Upper lobe of left lung (tissue), 6 donors: ENCODE data around the gene CAV1. TPM values are rescaled to one million over a fixed set of nuclear protein-coding genes. Genes with fewer than 3 reads are reported as not detected.

ENCODE experiments used
- ATAC-seq, 2 donors: fragments of 200-7000 bp; cut with Tn5 transposase; one replicate each; pipeline ENCODE4 v1.9.1; 2022; ENCODE audit warnings: mild to moderate bottlenecking in 2 of 2, moderate library complexity in 2 of 2; ENCODE audit not compliant: low FRiP score in 2 of 2
- DNase-seq, 2 donors: peaks; one replicate each; pipeline ENCODE4 v3.0.0-alpha.2; 2019 to 2020
- H3K27ac ChIP-seq, 4 donors: fragments of 200-600 bp; sonication (generic); one replicate each; pipeline ENCODE4 v1.5.1; 2016 to 2019
- H3K27me3 ChIP-seq, 4 donors: fragments of 200-600 bp; sonication (generic); one replicate each; pipeline ENCODE4 v1.5.1; 2017 to 2019
- H3K36me3 ChIP-seq, 4 donors: fragments of 200-600 bp; sonication (generic); one replicate each; pipeline ENCODE4 v1.5.1; 2016 to 2019
- H3K4me1 ChIP-seq, 4 donors: fragments of 200-600 bp; sonication (generic); one replicate each; pipeline ENCODE4 v1.5.1; 2018 to 2019
- H3K4me3 ChIP-seq, 4 donors: fragments of 200-600 bp; sonication (generic); one replicate each; pipeline ENCODE4 v1.5.1; 2017 to 2019; ENCODE audit warnings: mild to moderate bottlenecking in 2 of 4, moderate library complexity in 1 of 4
- H3K9me3 ChIP-seq, 4 donors: fragments of 200-600 bp; sonication (generic); one replicate each; pipeline ENCODE4 v1.5.1; 2018 to 2019
- CTCF ChIP-seq, 6 experiments: fragments of 450-650 bp in 4 of 6; fragments of 200-600 bp in 2 of 6; sonication (generic) in 2 of 6; IDR thresholded peaks; one replicate each; pipeline ENCODE4 v1.5.1; 2016 to 2019; ENCODE audit warnings: antibody characterized with exemption in 6 of 6
- EP300 ChIP-seq, 4 donors: sonication (generic); formaldehyde crosslinking; IDR thresholded peaks; one replicate each; pipeline ENCODE4 v1.5.1; 2017; ENCODE audit warnings: antibody characterized with exemption in 4 of 4, control low read depth in 2 of 4
- POLR2A ChIP-seq, 4 donors: fragments of 450-650 bp; IDR thresholded peaks; one replicate each; pipeline ENCODE4 v1.5.1; 2016 to 2017; ENCODE audit warnings: antibody characterized with exemption in 4 of 4, mild to moderate bottlenecking in 2 of 4
- POLR2AphosphoS5 ChIP-seq, 2 donors: sonication (generic); formaldehyde crosslinking; IDR thresholded peaks; one replicate each; pipeline ENCODE4 v1.5.1; 2017; ENCODE audit warnings: antibody characterized with exemption in 2 of 2
- WGBS, 2 donors: methylation state at CpG; one replicate each; pipeline ENCODE4 v1.1.5; 2017 to 2018; 5-methylcytosine and 5-hydroxymethylcytosine counted together
- total RNA-seq, 6 donors: library from RNA; depleted of rRNA in 4 of 6; stranded (reverse); fragments of >200 nt in 4 of 6; gene quantifications; one replicate each; pipeline versions ENCODE4 v1.1.0 to v1.2.1, GENCODE V29; 2016 to 2021
- donor health status: DM: no; HTN: no; CAD: no; lungs with moderate emphysema.
- donor health status: DM: no; HTN: yes; CAD: no; lungs with severe emphysema.

CAV1 gene
- total RNA-seq, 6 donors from 2014 or later: 207 to 951 (median 552) TPM

- WGBS, 2 donors: 15 to 90% methylated on average over 1 to 16 of the region's 86 CpGs
- ATAC-seq: peak; percentile 91 to 95
These were observed 25.4 kb upstream of the CAV1 start, which contains the start of gene CAV2 for GRCh38 chr7:116499168-116500077. Gene CAV2 (plus strand): TSS chr7:116499738. CDS start chr7:116499782, 44 bp downstream.

DNA sequence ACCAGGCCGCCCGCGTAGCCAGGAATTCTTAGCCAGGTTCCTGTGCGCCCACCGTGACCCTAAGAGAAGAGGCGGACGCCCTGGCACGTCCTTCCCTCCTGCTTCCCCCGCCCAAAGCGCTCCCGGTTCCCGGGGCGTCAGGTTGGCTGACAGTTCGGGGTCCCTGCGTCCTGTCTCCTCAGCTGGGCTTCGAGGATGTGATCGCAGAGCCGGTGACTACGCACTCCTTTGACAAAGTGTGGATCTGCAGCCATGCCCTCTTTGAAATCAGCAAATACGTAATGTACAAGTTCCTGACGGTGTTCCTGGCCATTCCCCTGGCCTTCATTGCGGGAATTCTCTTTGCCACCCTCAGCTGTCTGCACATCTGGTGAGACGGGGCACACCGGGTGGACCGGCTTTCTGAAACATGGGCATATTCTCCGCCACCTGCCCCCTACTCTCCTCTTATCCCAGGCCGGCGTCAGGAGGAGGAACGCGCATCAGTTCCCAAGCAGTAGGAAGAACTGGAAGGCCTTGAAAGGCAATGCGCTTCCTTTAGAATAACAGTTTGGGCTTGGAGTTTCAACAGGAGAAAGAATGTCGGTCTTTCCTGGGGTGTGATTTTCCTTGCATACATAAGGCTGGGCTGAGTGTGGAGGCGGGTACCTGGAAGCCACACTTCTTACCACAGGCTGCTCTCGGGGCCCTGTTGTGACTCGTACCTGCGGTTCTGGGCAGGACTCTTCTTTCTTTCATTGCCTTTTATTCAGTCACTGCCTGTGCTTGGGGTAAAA lies 24.6 kb upstream of the CAV1 start:
- no peaks in the 10 kb centered on the region for H3K36me3 ChIP-seq
- peaks cover 7 to 32% (median 14%) of the 10 kb centered on the region in 4 donors for H3K4me1 ChIP-seq
- peak overlapping the region; percentile 92 to 99 (median 95) for H3K27ac ChIP-seq
- WGBS, 2 donors: 4 to 15% methylated on average over 10 to 23 of the region's 36 CpGs
- TF ChIP-seq EP300 (IDR thresholded peaks at IDR 0.05) (no peak), POLR2AphosphoS5 (IDR thresholded peaks at IDR 0.05) (no peak), CTCF (IDR thresholded peaks at IDR 0.05) (no peak), POLR2A (IDR thresholded peaks at IDR 0.05) (peak in 2 of 4 donors; percentile 21 to 48)
- no peaks in the 10 kb centered on the region for H3K9me3 ChIP-seq
- peak; percentile 57 to 61 for ATAC-seq
- DNase-seq: peak in 1 of 2 donors; percentile 62
- H3K27me3 ChIP-seq: no peaks in the 10 kb centered on the region
- H3K4me3 ChIP-seq: peak overlapping the region; percentile 64 to 79 (median 72)

More at GRCh38 chr7:116499168-116500077, 25.4 kb upstream of the CAV1 start, which contains the start of gene CAV2:
- Histone ChIP-seq H3K4me3 (peak within 1 kb of the TSS; percentile 64 to 79 (median 72)), H3K9me3 (no peaks in the 10 kb centered on the region), H3K4me1 (peaks cover 4 to 30% (median 12%) of the 10 kb centered on the region in 4 donors), H3K27ac (peak within 1 kb of the TSS; percentile 92 to 99 (median 95)), H3K27me3 (no peaks in the 10 kb centered on the region), H3K36me3 (no peaks in the 10 kb centered on the region)
- DNase-seq: peak; percentile 72 to 95
- TF ChIP-seq POLR2A (IDR thresholded peaks at IDR 0.05) (peak in 3 of 4 donors; percentile 50 to 74 (median 65)), POLR2AphosphoS5 (IDR thresholded peaks at IDR 0.05) (peak; percentile 8 to 43), CTCF (IDR thresholded peaks at IDR 0.05) (no peak), EP300 (IDR thresholded peaks at IDR 0.05) (no peak)

GRCh38 chr7:116501425-116502167 lies 23.2 kb upstream of the CAV1 start:
- H3K36me3 ChIP-seq: peaks cover 0 to 10% (median 0%) of the 10 kb centered on the region in 4 donors
- no peak for DNase-seq
- peak overlapping the region; percentile 92 to 99 (median 95) for H3K27ac ChIP-seq
- H3K4me3 ChIP-seq: peak overlapping the region; percentile 17 to 79 (median 72)
- peaks cover 7 to 32% (median 14%) of the 10 kb centered on the region in 4 donors for H3K4me1 ChIP-seq
- no peaks in the 10 kb centered on the region for H3K27me3 ChIP-seq
- H3K9me3 ChIP-seq: no peaks in the 10 kb centered on the region
- TF ChIP-seq POLR2A (IDR thresholded peaks at IDR 0.05): no peak
- TF ChIP-seq POLR2AphosphoS5 (IDR thresholded peaks at IDR 0.05): no peak
- no peak for TF ChIP-seq EP300 (IDR thresholded peaks at IDR 0.05)
- TF ChIP-seq CTCF (IDR thresholded peaks at IDR 0.05): no peak
- ATAC-seq: no peak
- WGBS, 2 donors: 43 to 48% methylated on average over 5 of the region's 5 CpGs
